Psoas muscle (tissue), 8 donors: ENCODE data around the gene IP6K1. TPM values are rescaled to one million over a fixed set of nuclear protein-coding genes. Genes with fewer than 3 reads are reported as not detected.

Source experiments
- ATAC-seq, 4 donors: fragments of 200-7000 bp; cut with Tn5 transposase; one replicate each; pipeline ENCODE4 v1.9.1; 2020; ENCODE audit warnings: moderate library complexity in 3 of 4, mild to moderate bottlenecking in 2 of 4
- DNase-seq, 2 donors: peaks; one replicate each; pipeline ENCODE4 v3.0.0-alpha.2; 2020
- H3K27ac ChIP-seq: fragments of 200-600 bp; one replicate; pipeline ENCODE4 v1.8.0; 2022
- H3K27me3 ChIP-seq, 3 donors: fragments of 200-600 bp in 1 of 3; one replicate each; pipeline versions ENCODE4 v1.6.1 to v1.8.0; 2013 to 2022; ENCODE audit warnings: low read length in 2 of 3, mild to moderate bottlenecking in 2 of 3, moderate library complexity in 1 of 3; ENCODE audit not compliant: insufficient read depth in 3 of 3
- H3K36me3 ChIP-seq, 2 donors: fragments of 200-600 bp in 1 of 2; one replicate each; pipeline versions ENCODE4 v1.6.1 to v1.8.0; 2013 to 2022; ENCODE audit warnings: low read depth in 1 of 2, mild to moderate bottlenecking in 1 of 2, moderate library complexity in 1 of 2; ENCODE audit not compliant: insufficient read depth in 1 of 2
- H3K4me1 ChIP-seq: fragments of 200-600 bp; one replicate; pipeline ENCODE4 v1.8.0; 2022
- H3K4me3 ChIP-seq: fragments of 200-600 bp; one replicate; pipeline ENCODE4 v1.8.0; 2022; ENCODE audit warnings: mild to moderate bottlenecking
- H3K9me3 ChIP-seq: fragments of 200-600 bp; one replicate; pipeline ENCODE4 v1.8.0; 2022
- CTCF ChIP-seq: fragments of 200-600 bp; IDR thresholded peaks from one replicate; pipeline ENCODE4 v1.8.0; 2022; ENCODE audit warnings: antibody characterized with exemption
- WGBS, 3 donors: extraction: QIAGEN DNeasy Blood & Tissue Kit; methylation state at CpG; one replicate each; pipeline versions ENCODE4 v1.1.6 to v1.1.7; 2013; 5-methylcytosine and 5-hydroxymethylcytosine counted together
- intact Hi-C, 2 donors: fragments of 100-400 bp; cut with DNase I; formaldehyde crosslinking; loops; one replicate each; pipeline versions ENCODE4 v1.11.0 to v1.14.2; 2022
- polyA plus RNA-seq, 3 donors: library from polyadenylated mRNA; stranded (reverse); fragments of 200-250 nt; gene quantifications; one replicate each; pipeline ENCODE4 v1.2.3, GENCODE V29; 2013
- total RNA-seq, 4 donors: library from RNA; stranded (reverse); fragmentation: NEBNext Ultra II Directional in 2 of 4; extraction: Animal tissue kit (Norgen Biotek cat#: 25700) in 2 of 4; gene quantifications; one replicate each; pipeline versions ENCODE4 v1.2.1 to v1.2.4, GENCODE V29; 2021 to 2023
- donor health status: healthy with polysubstance abuse.
- donor health status: DM: no; HTN: no; CAD: no; lungs with moderate emphysema.
- donor health status: Bipolar disorder and iron deficiency.
- donor health status: healthy.
- donor health status: DM: yes; HTN: yes; CAD: no.
- donor health status: DM: no; HTN: no; CAD: no.
- donor health status: DM: no; HTN: no; CAD: no.
- donor health status: DM: yes; HTN: yes; CAD: no.

IP6K1 gene
- total and polyA plus RNA-seq, 7 donors, result 9.1 to 16.1 (median 12.3) TPM

GRCh38 chr3:49723296-49723627 lies 63.1 kb downstream of the IP6K1 start:
- H3K27ac ChIP-seq, result peak overlapping the region; percentile 94
- H3K4me3 ChIP-seq, result peak overlapping the region; percentile 83
- peaks cover 36% of the 10 kb centered on the region for H3K4me1 ChIP-seq
- DNase-seq (peak; percentile 68 to 84), ATAC-seq (peak; percentile 39 to 57 (median 52))
- WGBS, 3 donors, result 0% methylated on average over 13 to 20 of the region's 20 CpGs
- intact Hi-C loops, result no loop called here
- no peak for TF ChIP-seq CTCF
- peaks cover 2 to 60% of the 10 kb centered on the region in 2 donors for H3K36me3 ChIP-seq
- no peaks in the 10 kb centered on the region for H3K27me3 ChIP-seq
- H3K9me3 ChIP-seq, result no peaks in the 10 kb centered on the region

GRCh38 chr3:49722896-49723295 lies 63.4 kb downstream of the IP6K1 start:
- TF ChIP-seq CTCF, result no peak
- DNase-seq, result peak in 1 of 2 donors; percentile 58
- no peaks in the 10 kb centered on the region for H3K27me3 ChIP-seq
- no peak for ATAC-seq
- H3K9me3 ChIP-seq, result no peaks in the 10 kb centered on the region
- H3K4me1 ChIP-seq, result peaks cover 40% of the 10 kb centered on the region
- intact Hi-C loops, result no loop called here
- WGBS, 3 donors, result 29 to 59% (median 49%) methylated on average over 6 to 8 of the region's 8 CpGs
- peak overlapping the region; percentile 83 for H3K4me3 ChIP-seq
- peaks cover 2 to 60% of the 10 kb centered on the region in 2 donors for H3K36me3 ChIP-seq
- peak overlapping the region; percentile 94 for H3K27ac ChIP-seq

- peaks cover 42% of the 10 kb centered on the region for H3K4me1 ChIP-seq
- intact Hi-C loops, result no loop called here
- TF ChIP-seq CTCF, result no peak
- no peak overlapping the region for H3K27ac ChIP-seq
- ATAC-seq (no peak), DNase-seq (peak in 1 of 2 donors; percentile 57)
- no peaks in the 10 kb centered on the region for H3K9me3 ChIP-seq
- H3K4me3 ChIP-seq, result peak overlapping the region; percentile 83
- WGBS, 3 donors, result 65 to 81% (median 71%) methylated on average over 25 to 26 of the region's 26 CpGs
- peaks cover under 1 to 59% of the 10 kb centered on the region in 2 donors for H3K36me3 ChIP-seq
- H3K27me3 ChIP-seq, result no peaks in the 10 kb centered on the region
These were observed 64.2 kb downstream of the IP6K1 start for GRCh38 chr3:49721896-49722781.

- Histone ChIP-seq H3K27me3 (no peaks in the 10 kb centered on the region), H3K27ac (no peak overlapping the region), H3K9me3 (no peaks in the 10 kb centered on the region), H3K4me1 (peaks cover 42% of the 10 kb centered on the region), H3K36me3 (peaks cover 0 to 59% of the 10 kb centered on the region in 2 donors), H3K4me3 (no peak overlapping the region)
- no peak for ATAC-seq
- TF ChIP-seq CTCF, result no peak
- 54 to 69% (median 55%) methylated on average over 9 of the region's 9 CpGs for WGBS, 3 donors
- intact Hi-C loops, result no loop called here
- DNase-seq, result no peak
These were observed 64.8 kb downstream of the IP6K1 start for GRCh38 chr3:49721596-49721895.
